Stromal cell of bone marrow (primary cell): ENCODE measurements around the gene DNAJB8.

Experiments
- DNase-seq: peaks from one replicate; pipeline ENCODE4 v3.0.0-alpha.2; 2012; ENCODE audit warnings: low read depth

The DNAJB8 gene

DNA sequence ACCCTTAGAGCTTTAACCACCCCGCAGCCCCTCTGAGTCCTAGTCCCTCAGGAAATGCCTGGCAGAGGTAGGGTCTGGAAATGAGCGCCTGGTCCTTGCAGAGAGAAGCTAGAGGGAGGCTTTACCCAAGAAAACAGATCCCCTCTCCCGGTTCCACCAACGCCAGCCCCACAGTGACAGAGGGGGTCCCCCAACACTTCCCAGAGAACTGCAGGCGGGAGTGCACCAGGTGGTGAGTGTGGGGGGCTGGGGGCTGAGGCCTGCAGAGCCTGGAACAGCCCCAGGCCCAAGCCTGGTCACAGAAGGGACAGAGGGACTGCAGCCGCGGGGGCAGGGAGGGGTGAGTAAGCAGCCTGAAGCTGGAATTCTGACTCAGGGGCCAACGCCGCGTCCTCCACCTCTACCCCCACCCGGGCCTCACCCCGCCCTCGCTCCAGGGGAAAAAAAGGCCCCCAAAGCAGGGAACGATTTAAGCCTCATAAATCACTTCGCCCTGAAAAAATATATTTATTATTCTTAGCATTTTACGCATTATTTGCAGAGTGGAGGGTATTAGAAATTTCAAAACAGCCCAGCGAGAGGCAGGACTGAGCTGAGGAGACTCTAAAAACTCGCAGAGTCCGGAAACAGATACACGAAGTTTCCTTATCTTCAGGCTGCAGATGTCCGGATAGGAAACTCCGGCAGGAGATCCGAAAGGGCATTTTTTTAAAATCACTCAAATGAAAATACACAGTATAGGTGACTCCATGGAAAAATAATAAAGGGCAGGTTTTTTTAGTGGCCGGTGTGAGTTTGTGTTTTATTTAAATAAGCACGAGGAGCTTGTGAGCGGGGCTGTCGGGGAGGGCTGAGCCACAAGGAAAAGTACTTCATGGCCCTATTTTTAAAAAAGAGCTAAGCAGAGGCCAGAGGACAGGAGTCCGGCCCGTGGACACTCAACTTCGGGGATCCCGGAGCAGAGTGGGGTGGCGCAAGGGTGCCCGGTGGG, 16.3 kb upstream of the DNAJB8 start:
- DNase-seq = peak; percentile 18

DNA sequence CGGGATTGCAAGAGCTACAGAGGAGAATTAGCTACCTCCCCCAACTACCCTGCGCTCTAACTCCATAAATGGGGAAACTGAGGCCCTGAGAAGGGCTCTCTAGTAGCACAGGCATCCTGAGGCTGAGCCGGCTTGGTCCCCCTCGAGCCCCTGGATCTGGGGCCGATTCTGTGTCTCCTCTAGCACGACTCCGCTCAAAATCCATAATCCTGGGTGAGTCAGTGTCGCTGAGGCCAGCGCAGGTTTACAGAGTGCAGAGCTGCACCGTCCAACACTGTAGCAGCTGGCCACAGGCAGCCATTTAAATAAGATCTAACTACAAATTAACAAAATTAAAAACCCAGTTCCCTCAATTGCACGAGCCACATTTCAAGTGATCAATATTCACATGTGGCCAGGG, 15.5 kb upstream of the DNAJB8 start:
- DNase-seq = no peak

DNA sequence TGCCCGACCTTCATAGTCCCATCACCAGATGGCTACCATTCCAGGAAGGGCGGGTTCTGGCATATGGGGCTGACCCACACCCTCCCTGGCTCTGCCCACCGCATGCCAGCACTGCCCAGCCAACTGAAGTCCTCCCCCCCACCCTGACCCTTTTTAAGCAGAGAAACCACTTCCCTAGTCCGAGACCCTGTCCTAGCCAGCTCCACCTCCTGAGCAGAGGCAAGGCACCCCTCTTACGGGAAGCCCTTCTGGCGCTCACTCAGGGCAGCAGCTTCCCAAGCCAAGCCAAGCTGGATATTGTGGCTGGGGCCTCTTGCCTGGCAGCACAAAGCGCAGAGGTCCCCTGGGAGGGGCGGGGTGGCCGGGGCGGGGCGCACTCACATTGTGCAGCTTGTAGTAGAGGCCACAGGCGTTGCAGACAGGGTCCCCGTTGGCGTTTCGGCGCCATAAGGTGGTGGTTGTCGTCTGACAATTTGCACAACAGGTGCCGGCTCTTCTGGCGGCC, 14.8 kb upstream of the DNAJB8 start:
- DNase-seq = no peak

DNA sequence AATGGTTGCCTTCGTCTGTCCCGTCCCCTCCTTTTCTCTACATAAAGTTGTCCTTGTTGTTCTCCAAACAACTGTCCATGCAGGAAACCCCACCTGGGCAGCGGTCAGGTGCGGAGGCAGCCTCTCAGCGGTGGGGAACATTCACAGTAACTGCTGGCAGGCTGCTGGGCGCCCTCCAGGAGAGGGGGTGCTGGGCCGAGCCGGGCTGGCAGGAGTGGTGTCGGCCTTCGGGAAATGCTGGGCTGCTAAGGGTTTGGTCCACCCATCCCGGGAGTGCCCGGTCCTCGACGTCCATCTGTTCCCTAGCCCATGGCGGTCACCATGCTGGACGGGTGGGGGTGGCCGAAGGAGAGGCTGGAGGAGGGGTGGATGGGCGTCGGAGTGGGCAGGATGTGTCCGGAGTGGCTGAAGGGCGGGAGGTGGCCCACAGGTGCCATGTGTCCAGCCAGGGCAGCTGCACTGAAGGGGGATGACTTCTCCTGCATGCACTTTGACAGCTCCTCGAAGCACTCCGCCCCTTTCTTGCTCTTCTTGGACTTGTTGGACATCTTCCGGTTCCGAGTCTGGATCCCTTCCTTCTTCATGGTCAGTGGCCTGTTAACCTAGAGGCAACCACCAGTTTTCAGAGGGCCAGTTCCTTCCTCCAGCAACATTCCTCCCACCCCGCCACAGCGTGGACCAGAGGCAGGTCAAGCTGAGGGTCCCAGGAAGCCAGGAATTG, 14.2 kb upstream of the DNAJB8 start:
- no peak for DNase-seq

DNA sequence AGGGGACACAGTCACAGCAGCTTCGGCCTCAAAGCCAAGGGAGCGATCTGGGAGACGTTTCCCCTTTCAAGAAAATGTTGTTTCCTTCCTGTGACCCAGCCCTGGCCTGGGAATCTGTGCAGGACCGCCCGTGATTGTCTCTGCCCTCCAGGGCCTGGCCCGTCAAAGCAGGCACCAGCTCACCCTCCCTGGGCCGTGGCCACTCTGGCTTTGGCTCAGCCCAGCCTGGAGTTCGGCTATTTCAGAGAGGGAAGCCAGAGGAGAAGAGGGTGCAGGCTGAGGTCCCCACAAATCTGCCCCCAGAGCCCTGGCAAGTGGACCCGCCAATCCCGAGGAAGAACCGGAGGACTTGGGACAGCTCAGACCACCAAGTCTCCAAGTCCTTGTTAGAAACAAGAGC, 13.6 kb upstream of the DNAJB8 start:
- DNase-seq = no peak

DNA sequence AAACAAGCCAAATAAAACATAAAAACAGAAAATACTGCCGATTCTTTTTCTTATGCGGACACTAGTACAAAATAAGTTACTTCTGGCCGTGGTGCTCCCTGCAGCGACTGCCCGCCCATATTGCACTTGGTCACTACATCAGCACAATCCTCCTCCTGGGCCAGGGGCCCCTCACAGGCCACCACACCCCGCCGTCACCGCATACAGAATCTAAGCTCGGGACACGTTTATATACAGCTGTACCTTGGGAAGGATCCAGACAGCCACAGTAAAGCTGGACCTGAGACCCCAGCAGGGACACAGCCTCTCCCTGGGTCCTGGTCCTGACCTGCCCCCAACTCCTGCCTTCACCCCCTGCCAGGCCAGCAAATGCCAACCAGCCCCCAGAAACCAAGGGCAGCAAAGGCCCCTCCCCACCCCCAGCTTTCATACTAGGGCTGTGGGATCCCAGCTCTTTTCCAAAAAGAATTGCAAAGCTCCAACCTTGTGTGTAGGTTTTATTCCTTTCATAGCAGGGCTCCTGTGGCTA, 12.9 kb upstream of the DNAJB8 start:
- no peak for DNase-seq

DNA sequence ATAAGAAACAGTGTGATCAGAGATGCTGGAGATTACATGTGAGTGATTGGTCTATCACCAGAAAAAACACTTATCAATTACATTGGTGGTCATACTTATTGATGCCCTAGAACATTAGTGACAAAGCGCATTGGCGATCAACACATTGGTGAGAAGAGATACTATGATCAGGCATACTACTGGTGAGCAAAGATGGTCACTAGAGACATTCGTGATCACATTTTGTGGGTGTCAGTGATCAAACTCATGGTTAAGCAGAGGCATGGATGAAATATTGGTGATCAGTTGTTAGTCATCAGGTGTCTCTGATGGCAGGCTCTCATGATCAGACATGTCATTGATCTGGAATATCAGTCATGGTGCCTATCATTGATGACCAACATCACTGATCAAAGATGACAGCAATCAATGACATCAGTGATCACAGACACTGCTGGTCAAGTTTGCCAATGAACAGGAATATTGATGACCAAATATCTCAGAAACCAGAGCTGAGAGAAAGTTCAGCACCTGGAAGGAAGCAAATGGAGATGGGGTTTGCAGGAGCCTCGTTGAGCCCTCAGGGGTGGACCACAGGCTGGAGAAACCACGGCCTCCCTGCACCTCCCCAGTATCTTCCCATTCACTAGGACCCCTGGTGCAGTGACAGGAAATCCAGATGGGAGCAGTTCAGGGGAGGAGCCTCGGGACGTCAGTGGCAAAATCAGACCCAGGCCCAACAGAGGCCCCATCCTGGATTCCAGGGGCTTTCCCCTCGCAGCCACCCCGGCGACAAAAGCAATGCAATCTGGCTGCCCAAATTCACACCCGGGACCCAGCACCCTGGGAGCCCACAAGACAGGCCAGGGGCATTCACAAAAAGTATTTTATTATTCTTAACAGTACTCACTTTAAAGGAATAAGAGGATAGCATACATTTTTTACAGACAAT, 12.2 kb upstream of the DNAJB8 start:
- DNase-seq = no peak

DNA sequence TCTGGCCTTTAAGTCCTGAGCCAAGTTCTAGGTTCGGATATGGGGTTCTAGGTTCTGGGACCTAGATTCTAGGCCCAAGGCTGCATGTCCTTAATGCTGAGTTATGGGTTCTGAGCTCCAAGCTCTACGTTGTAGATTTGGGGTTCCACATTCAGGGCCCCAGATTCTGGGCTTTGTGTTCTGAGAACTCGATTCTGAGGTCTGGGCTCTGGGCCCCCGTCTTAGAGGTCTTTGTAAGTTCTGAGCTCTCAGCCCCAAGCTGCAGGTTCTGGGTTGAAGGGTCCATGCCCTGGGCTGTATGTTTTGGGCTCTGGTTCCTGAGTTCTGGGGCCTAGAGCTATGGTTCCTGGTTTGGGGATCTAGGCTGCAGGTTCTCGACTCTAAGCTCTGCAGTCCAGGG, 10.0 kb upstream of the DNAJB8 start:
- DNase-seq = no peak

DNA sequence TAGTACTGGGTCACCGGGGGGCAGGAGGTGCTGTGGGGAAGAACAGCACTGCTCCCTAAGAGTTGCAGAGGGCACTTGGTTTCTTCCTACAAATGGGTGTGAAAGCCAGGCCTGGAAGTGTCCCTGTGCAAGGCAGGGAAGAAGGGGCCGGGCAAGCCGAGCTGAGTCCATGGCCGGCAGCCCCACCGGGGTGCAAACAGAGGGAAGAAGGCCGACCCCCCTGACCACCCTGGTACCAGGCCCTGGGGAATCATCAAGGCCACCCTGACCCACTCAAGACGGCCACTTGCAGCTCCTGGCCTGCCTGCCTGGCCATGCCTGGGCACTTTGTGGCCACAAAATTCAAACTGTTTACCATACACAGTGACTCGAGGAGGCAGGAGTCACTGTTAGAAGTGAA, 8.7 kb upstream of the DNAJB8 start:
- no peak for DNase-seq

DNA sequence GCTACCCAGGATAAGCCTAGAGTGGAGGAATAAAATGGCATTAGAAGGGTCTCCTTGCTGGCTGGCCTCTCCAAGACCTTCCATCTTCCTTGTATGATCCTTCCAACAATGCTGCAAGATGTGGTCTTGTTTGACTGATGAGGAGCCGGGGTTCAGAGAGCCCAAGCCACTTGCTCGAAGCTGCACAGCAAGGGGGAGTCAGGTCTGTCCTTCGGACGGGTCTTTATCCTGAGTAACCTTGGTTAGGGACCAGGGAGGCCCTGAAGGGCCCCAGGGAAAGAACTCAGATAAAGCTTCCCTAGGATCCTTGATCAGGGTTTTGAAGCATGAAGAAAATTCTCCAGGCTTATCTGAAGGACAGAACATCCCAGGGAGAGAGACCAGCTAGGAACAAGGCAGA, 7.0 kb upstream of the DNAJB8 start:
- DNase-seq = no peak

DNA sequence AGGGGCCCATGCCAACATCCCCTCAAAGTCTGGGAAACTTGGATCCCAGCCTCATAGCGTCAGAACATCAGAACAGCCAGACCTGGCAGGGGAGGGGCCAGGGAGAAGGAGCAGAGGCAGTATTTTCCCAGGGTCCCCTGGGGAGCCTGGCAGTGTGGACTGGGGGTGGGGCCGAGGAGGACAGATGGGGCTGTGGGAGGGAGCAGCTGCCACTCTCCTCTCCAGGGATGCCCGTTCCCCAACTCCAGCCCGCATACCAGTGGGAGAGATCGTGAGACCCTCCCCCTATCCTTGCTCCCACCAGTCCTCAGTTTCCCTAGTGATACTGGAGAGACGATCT, 6.5 kb upstream of the DNAJB8 start:
- no peak for DNase-seq

DNA sequence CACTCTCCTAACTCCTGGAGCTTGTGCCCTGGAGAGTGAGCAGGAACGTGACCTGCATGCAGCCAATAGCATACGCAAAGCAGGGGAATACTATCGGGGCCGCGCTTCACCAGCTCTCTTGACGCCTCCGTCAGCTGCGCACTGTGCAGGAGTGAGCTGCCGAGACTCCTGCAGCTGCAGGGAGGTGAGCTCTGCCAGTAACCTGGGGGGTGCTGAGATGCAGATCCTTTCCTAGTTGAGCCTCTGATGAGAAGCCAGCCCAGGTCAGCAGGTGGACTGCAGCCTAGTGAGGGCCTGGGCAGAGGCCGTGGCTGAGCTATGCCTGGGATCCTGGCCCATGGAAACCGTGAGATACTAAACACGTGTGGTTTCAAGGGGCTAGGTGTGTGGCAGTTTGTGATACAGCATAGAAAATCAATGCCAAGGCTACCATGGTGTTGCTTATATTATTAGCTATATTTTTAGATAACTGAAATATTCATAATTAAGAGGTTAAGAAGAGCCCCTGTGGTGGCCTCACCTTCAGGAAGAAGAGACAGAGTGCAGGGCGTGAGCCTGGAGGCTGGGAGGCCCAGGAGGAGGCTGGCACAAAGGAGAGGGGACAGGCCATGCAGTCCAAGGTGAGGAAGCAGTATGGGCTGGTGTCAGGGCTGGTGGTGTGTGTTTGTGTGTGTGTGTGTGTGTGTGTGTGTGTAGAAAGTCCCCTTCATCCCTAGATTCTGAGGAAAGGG, 5.9 kb upstream of the DNAJB8 start:
- DNase-seq = no peak

DNA sequence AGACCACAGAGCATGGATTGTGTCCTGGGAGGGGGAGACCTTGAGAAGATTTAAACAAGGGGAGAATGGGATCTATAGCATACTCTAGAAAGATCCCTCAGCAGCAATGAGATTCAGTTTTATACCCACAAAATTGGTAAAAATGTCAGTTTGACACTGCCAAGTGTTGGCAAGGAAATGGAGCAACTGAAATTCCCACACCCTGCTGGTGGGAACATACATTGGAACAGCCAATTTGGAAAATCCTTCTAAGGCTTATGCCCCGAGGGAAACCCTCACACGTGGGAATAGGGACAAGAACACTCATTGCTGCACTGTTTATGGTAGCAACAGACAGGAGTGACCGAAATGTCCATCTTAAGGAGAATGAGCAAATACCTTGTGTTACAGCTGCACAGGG, 5.0 kb upstream of the DNAJB8 start:
- no peak for DNase-seq

DNA sequence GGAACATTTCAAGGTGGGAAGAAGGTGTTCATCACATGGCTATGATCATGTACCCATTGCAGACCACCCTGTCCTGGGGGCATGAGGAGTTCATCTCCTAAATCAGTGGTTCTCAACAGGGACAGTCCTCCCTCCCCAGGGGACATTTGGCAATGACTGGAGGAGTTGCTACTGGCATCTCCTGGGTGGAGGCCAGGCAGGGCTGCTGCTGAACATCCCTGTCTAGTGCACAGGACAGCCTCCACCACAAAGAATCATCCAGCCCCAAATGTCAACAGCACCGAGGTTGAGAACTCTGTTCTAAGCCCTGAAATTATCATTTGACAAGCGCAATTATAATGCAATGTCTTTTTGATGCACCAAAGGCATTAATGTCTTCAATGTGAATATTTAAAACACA, 4.4 kb upstream of the DNAJB8 start:
- no peak for DNase-seq

DNA sequence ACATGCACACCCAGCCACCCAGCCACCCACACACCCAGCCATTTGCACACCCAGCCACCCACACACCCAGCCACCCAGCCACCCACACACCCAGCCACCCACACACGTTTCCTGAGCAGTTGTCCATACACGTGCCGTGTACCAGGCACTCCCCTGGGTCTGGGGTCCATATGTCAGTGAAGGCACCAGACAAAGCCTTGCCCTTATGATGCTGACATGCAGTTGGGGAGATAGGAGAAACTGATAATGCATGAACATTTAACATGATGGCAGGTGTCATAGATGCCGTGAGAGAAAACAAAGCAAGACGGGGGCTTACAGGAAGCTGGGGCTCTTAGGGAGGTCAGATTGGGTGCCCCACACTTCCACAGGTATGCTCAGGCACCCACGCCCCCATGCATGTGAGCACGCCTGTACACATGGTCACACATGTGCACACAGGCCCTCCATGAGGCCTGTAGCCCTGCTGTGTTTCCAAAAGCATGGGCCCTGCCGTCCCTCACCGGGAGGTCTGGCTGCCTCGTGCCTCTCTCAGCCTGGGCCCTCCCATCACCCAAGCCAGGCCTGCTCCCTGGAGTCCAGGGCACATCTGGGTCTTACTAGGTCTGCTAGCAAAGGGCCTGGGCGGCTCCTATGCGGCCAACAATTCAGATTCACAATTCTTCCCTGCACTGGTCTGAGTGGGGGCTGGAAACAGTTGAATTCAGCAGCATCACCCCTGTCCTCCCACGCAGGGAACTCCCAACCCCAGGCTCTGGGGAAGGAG, 3.6 kb upstream of the DNAJB8 start:
- DNase-seq = no peak

DNA sequence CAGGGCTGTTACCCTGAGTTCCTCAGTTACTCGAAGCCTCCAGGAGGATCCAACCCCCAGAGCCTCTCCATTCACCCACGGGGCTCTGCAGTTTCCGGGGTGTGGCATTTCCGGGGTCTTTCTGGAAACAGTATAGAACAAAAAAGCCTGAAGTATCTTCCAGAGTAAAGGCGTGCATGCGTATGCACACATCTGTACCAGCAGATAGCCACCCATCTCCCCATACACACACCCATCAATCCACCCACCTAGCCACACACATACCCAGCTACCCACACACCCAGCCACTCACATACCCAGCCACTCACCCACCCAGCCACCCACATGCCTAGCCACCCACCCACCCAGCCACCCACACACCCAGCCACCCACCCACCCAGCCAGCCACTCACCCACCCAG, 2.9 kb upstream of the DNAJB8 start:
- DNase-seq = no peak

DNA sequence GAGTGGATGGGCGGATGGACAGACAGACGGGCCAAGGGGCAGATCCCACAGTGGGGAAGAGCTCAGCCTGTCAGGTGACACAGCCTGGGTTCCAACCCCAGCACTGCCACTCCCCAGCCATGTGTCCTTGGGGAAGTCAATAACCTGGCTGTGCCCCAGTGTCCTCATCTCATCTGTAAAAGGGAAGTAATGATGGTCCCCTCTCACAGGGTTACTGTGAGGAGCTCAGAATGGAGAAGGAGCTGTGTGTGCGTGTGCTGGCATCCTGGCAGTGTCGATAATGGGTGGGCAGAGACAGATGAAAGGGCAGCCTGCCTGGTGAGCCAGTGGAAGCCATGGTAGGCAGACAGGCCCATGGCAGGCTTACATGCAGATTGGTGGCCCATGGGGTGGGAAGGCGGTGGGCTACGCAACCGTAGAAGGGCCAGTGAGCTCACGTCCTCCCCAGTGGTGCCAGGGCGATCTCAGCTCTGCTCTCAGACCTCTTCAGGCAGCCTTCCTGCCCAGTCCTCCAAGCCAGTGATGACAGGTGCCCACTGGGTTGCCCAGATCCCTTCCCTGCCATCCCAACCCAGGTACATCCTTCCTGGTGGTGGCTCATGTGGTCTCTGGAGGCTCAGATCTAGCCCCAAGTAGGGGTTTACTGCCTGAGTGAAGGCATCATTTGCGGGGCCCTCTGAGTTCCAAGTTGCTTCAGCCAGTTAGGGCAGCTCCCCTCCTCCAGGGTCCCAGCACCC, 2.3 kb upstream of the DNAJB8 start:
- DNase-seq = no peak

DNA sequence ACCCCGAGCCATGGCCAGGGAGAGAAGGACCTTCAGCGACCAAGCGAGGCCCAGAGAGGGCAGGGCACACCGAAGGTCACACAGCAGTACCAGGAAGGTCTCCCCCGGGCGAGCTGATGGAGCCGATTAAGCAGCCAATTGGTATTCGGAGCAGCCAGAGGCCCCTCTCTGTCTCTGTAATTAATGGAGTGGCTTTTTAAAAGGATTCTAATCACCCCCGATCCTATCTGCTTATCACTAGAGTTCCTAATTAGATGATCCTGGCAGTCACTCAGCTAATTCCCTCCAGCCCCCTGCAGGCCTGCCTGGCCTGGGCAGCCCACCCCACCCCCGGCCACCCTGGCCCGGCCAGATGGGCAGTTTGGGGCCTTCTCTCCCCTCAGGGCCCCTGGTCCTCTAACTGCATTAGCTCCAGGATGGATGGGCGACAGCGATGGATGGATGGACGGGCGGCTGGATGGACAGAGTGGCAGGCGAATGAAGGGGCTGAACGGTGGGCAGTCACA, 1.6 kb upstream of the DNAJB8 start:
- DNase-seq = no peak

DNA sequence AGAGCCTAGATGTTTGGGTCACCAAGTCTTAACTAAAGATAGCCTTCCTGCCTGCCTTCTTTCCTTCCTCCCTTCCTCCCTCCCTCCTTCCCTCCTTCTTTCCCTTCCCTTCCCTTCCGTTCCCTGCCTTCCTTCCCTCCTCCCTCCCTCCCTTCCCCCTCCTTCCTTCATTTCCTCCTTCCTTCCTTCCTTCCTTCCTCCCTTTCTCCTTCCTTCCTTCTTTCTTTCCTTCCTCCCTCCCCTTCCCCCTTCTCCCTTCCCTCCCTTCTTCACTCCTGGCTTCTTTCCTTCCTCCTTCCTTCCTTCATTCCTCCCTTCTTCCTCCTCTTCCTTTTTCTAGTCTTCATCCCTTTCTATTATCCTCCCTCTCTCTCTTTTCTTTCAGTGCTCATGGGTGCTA, 2.0 kb downstream of the DNAJB8 start:
- DNase-seq = no peak

DNA sequence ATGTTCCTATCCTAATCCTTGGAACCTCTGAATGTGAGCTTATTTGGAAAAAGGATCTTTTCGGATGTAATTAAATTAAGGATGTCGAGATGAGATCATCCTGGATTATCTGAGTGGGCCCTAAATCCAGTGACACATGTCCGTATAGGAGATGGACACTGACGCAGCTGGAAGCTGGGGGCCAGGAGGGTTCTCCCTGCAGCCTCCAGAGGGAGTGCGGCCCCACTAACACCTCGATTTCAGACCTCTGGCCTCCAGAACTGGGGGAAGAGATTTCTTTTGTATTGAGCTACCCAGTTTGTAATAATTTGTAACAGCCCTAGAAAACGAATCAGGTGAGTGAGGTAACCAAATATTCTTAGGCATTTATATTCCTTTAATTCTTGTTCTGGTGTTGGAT, 2.5 kb downstream of the DNAJB8 start:
- DNase-seq = no peak
